Tongue (tissue), 2 donors: ENCODE results near the gene MRPL49. TPM values are rescaled to one million over a fixed set of nuclear protein-coding genes. Genes with fewer than 3 reads are reported as not detected.

Experiments
- DNase-seq: peaks from one replicate; pipeline ENCODE4 v3.0.0-alpha.2; 2015
- total RNA-seq: library from RNA; depleted of rRNA; stranded (reverse); fragments of >200 nt; gene quantifications from one replicate; pipeline ENCODE4 v1.2.3, GENCODE V29; 2014

Gene MRPL49
- total RNA-seq, 1 donor from 2014 or later: 38.1 TPM

GRCh38 chr11:65102142-65103095 lies 19.7 kb upstream of the MRPL49 start:
- no peak for DNase-seq

GRCh38 chr11:65103476-65103875 lies 18.6 kb upstream of the MRPL49 start:
- no peak for DNase-seq

GRCh38 chr11:65104628-65105027 lies 17.5 kb upstream of the MRPL49 start:
- DNase-seq: no peak

GRCh38 chr11:65107078-65107477 lies 15.0 kb upstream of the MRPL49 start:
- no peak for DNase-seq

- no peak for DNase-seq
Measured at GRCh38 chr11:65107751-65108468, 14.2 kb upstream of the MRPL49 start.

GRCh38 chr11:65108469-65109123 lies 13.5 kb upstream of the MRPL49 start:
- no peak for DNase-seq

- DNase-seq: no peak
Measured at GRCh38 chr11:65109231-65110198, 12.6 kb upstream of the MRPL49 start.

GRCh38 chr11:65110354-65110861 lies 11.7 kb upstream of the MRPL49 start:
- DNase-seq: peak; percentile 93

- DNase-seq: no peak
Measured at GRCh38 chr11:65111159-65111743, 10.9 kb upstream of the MRPL49 start.

GRCh38 chr11:65111744-65112545 lies 10.2 kb upstream of the MRPL49 start, which contains the start of gene TM7SF2:
TM7SF2 (plus strand) TSS chr11:65111872; CDS start chr11:65112016, 144 bp downstream.
- DNase-seq: peak; percentile 96

- peak; percentile 47 for DNase-seq
Measured at GRCh38 chr11:65112546-65113360, 9.4 kb upstream of the MRPL49 start.

GRCh38 chr11:65113361-65113756 lies 8.8 kb upstream of the MRPL49 start:
- DNase-seq: peak; percentile 38

- DNase-seq: no peak
Measured at GRCh38 chr11:65113839-65114238, 8.3 kb upstream of the MRPL49 start.

GRCh38 chr11:65114538-65115171 lies 7.5 kb upstream of the MRPL49 start:
- DNase-seq: no peak

GRCh38 chr11:65115361-65116082 lies 6.6 kb upstream of the MRPL49 start:
- no peak for DNase-seq

GRCh38 chr11:65116370-65117205 lies 5.5 kb upstream of the MRPL49 start:
- no peak for DNase-seq
